Transverse colon (tissue), 4 donors: Measurements from ENCODE around the gene LAPTM5. TPM values are rescaled to one million over a fixed set of nuclear protein-coding genes. Genes with fewer than 3 reads are reported as not detected.

Experiments
- DNase-seq: peaks from one replicate; pipeline ENCODE4 v3.0.0-alpha.2; 2019
- H3K27ac ChIP-seq, 4 donors: fragments of 200-600 bp; sonication (generic); 2 replicates each; pipeline ENCODE4 v1.5.1; 2016 to 2018; ENCODE audit warnings: inconsistent platforms in 4 of 4
- H3K27me3 ChIP-seq: fragments of 200-600 bp; sonication (generic); 2 replicates; pipeline ENCODE4 v1.5.1; 2017; ENCODE audit warnings: inconsistent platforms
- H3K36me3 ChIP-seq, 4 donors: fragments of 200-600 bp; sonication (generic); 2 replicates each; pipeline ENCODE4 v1.5.1; 2017 to 2019; ENCODE audit warnings: inconsistent platforms in 4 of 4
- H3K4me1 ChIP-seq, 4 donors: fragments of 200-600 bp; sonication (generic); 2 replicates each; pipeline ENCODE4 v1.5.1; 2017 to 2020; ENCODE audit warnings: inconsistent platforms in 4 of 4
- H3K4me3 ChIP-seq, 4 donors: fragments of 200-600 bp; sonication (generic); 1 replicate in 1 of 4; 2 replicates in 3 of 4; pipeline versions ENCODE4 v1.5.1 to v1.6.1; 2017 to 2019; ENCODE audit warnings: inconsistent platforms in 4 of 4
- H3K9me3 ChIP-seq, 2 donors: fragments of 200-600 bp; sonication (generic); 2 replicates each; pipeline ENCODE4 v1.5.1; 2017 to 2019; ENCODE audit warnings: inconsistent platforms in 2 of 2
- CTCF ChIP-seq, 5 experiments: fragments of 200-600 bp in 3 of 5; fragments of 450-650 bp in 2 of 5; sonication (generic) in 3 of 5; IDR thresholded peaks; 1 replicate in 2 of 5; 2 replicates in 3 of 5; pipeline ENCODE4 v1.5.1; 2016 to 2017; ENCODE audit warnings: antibody characterized with exemption in 5 of 5, inconsistent platforms in 3 of 5, mild to moderate bottlenecking in 2 of 5, moderate library complexity in 1 of 5
- EP300 ChIP-seq: sonication (generic); formaldehyde crosslinking; IDR thresholded peaks from one replicate; pipeline ENCODE4 v1.6.1; 2017; ENCODE audit warnings: antibody characterized with exemption, low read depth
- POLR2A ChIP-seq: fragments of 450-650 bp; IDR thresholded peaks from one replicate; pipeline ENCODE4 v1.6.1; 2016; ENCODE audit warnings: antibody characterized with exemption, mild to moderate bottlenecking, moderate library complexity
- POLR2AphosphoS5 ChIP-seq, 3 donors: sonication (generic); formaldehyde crosslinking; IDR thresholded peaks; one replicate each; pipeline ENCODE4 v1.6.1; 2016; ENCODE audit warnings: antibody characterized with exemption in 3 of 3
- WGBS, 2 donors: methylation state at CpG; one replicate each; pipeline ENCODE4 v1.1.5; 2018; ENCODE audit warnings: low coverage in 1 of 2; 5-methylcytosine and 5-hydroxymethylcytosine counted together
- in situ Hi-C, 4 donors: fragments of 200-750 bp; cut with MboI; loops; one replicate each; pipeline versions ENCODE4 v1.15.0 to v1.15.1; 2017; ENCODE audit warnings: low sequenced_read_pairs in 3 of 4, low pct_ligation_motif_present in 1 of 4, low pct_unique_long_range_greater_than_20kb in 1 of 4
- intact Hi-C: fragments of 100-400 bp; cut with DNase I; formaldehyde crosslinking; loops from one replicate; pipeline ENCODE4 v1.15.1; 2023; ENCODE audit warnings: low total_unique reads
- total RNA-seq, 4 donors: library from RNA; depleted of rRNA; stranded (reverse); fragments of >200 nt; gene quantifications; one replicate each; pipeline ENCODE4 v1.1.0, GENCODE V29; 2016

The LAPTM5 gene
- total RNA-seq, 4 donors from 2014 or later, result 5.2 to 66.6 (median 34.5) TPM

GRCh38 chr1:30745156-30745833, 12.3 kb downstream of the LAPTM5 start:
- in situ Hi-C loops, result no loop called here
- Histone ChIP-seq H3K9me3 (no peaks in the 10 kb centered on the region), H3K36me3 (no peaks in the 10 kb centered on the region), H3K27me3 (no peaks in the 10 kb centered on the region), H3K4me3 (no peak overlapping the region), H3K4me1 (peaks cover 0 to 61% (median 13%) of the 10 kb centered on the region in 4 donors), H3K27ac (peak overlapping the region; percentile 40 to 62 (median 58))
- DNase-seq, result no peak
- WGBS, 2 donors, result 67 to 89% methylated on average over 5 to 14 of the region's 14 CpGs
- intact Hi-C loops, result no loop called here
- no peak for TF ChIP-seq EP300
- TF ChIP-seq CTCF (IDR thresholded peaks at IDR 0.05), result no peak
- TF ChIP-seq POLR2AphosphoS5 (IDR thresholded peaks at IDR 0.05), result no peak
- no peak for TF ChIP-seq POLR2A

GRCh38 chr1:30744060-30744756, 13.4 kb downstream of the LAPTM5 start:
- intact Hi-C loops, result no loop called here
- Histone ChIP-seq H3K4me3 (peak overlapping the region in 1 of 4 donors; percentile 1), H3K9me3 (no peaks in the 10 kb centered on the region), H3K4me1 (peaks cover 0 to 56% (median 11%) of the 10 kb centered on the region in 4 donors), H3K27ac (peak overlapping the region; percentile 40 to 66 (median 58)), H3K27me3 (no peaks in the 10 kb centered on the region), H3K36me3 (no peaks in the 10 kb centered on the region)
- TF ChIP-seq EP300 (no peak), POLR2AphosphoS5 (IDR thresholded peaks at IDR 0.05) (no peak), POLR2A (no peak), CTCF (IDR thresholded peaks at IDR 0.05) (no peak)
- 53% methylated on average over 7 of the region's 7 CpGs; no CpG with 5 or more reads in 1 of the 2 donors for WGBS, 2 donors
- no peak for DNase-seq
- in situ Hi-C loops, result no loop called here

GRCh38 chr1:30743584-30744059, 14.0 kb downstream of the LAPTM5 start:
- no peaks in the 10 kb centered on the region for H3K9me3 ChIP-seq
- TF ChIP-seq POLR2AphosphoS5 (IDR thresholded peaks at IDR 0.05) (no peak), CTCF (IDR thresholded peaks at IDR 0.05) (no peak), POLR2A (no peak), EP300 (no peak)
- in situ Hi-C loops, result no loop called here
- no peaks in the 10 kb centered on the region for H3K27me3 ChIP-seq
- 24 to 53% methylated on average over 4 of the region's 4 CpGs for WGBS, 2 donors
- H3K4me1 ChIP-seq, result peaks cover 0 to 51% (median 11%) of the 10 kb centered on the region in 4 donors
- no peaks in the 10 kb centered on the region for H3K36me3 ChIP-seq
- no peak for DNase-seq
- no peak overlapping the region for H3K4me3 ChIP-seq
- peak overlapping the region; percentile 40 to 66 (median 58) for H3K27ac ChIP-seq
- intact Hi-C loops, result no loop called here

GRCh38 chr1:30742963-30743559, 14.5 kb downstream of the LAPTM5 start:
- DNase-seq, result no peak
- in situ Hi-C loops (no loop called here), intact Hi-C loops (no loop called here)
- Histone ChIP-seq H3K9me3 (no peaks in the 10 kb centered on the region), H3K4me1 (peaks cover 0 to 47% (median 11%) of the 10 kb centered on the region in 4 donors), H3K36me3 (no peaks in the 10 kb centered on the region), H3K27me3 (no peaks in the 10 kb centered on the region), H3K4me3 (no peak overlapping the region), H3K27ac (peak overlapping the region in 1 of 4 donors; percentile 13)
- WGBS, 2 donors, result 78 to 87% methylated on average over 1 to 3 of the region's 3 CpGs
- TF ChIP-seq POLR2AphosphoS5 (IDR thresholded peaks at IDR 0.05) (no peak), EP300 (no peak), POLR2A (no peak), CTCF (IDR thresholded peaks at IDR 0.05) (no peak)
